ENCODE results near the gene TMEM266. TPM values are rescaled to one million over a fixed set of nuclear protein-coding genes. Genes with fewer than 3 reads are reported as not detected.

Gene TMEM266
- total RNA-seq, 4 donors from 2014 or later = 1.4 to 3.1 (median 2.3) TPM

GRCh38 chr15:76062286-76062685, 2.5 kb downstream of the TMEM266 start:
- Histone ChIP-seq H3K4me1 (peaks cover 19% of the 10 kb centered on the region), H3K9me3 (no peaks in the 10 kb centered on the region), H3K4me3 (no peak overlapping the region), H3K36me3 (no peaks in the 10 kb centered on the region), H3K27ac (no peak overlapping the region), H3K27me3 (peaks cover 12% of the 10 kb centered on the region)
- WGBS = 32% methylated on average over 3 of the region's 3 CpGs
- no peak for DNase-seq (ENCODE audit: low spot score in 2 of 2)
- TF ChIP-seq POLR2A (IDR thresholded peaks at IDR 0.05) = no peak
- TF ChIP-seq EP300 (IDR thresholded peaks at IDR 0.05) = no peak
- TF ChIP-seq CTCF (IDR thresholded peaks at IDR 0.05) = no peak
- no peak for TF ChIP-seq POLR2AphosphoS5 (IDR thresholded peaks at IDR 0.05)

GRCh38 chr15:76064375-76064774, 4.6 kb downstream of the TMEM266 start:
- TF ChIP-seq EP300 (IDR thresholded peaks at IDR 0.05) (no peak), CTCF (IDR thresholded peaks at IDR 0.05) (no peak), POLR2AphosphoS5 (IDR thresholded peaks at IDR 0.05) (no peak), POLR2A (IDR thresholded peaks at IDR 0.05) (no peak)
- Histone ChIP-seq H3K27me3 (peaks cover 7% of the 10 kb centered on the region), H3K4me3 (no peak overlapping the region), H3K27ac (no peak overlapping the region), H3K9me3 (no peaks in the 10 kb centered on the region), H3K36me3 (no peaks in the 10 kb centered on the region), H3K4me1 (peaks cover 9% of the 10 kb centered on the region)
- DNase-seq (ENCODE audit: low spot score in 2 of 2) = no peak
- 45% methylated on average over 3 of the region's 3 CpGs for WGBS

GRCh38 chr15:76065245-76065644, 5.5 kb downstream of the TMEM266 start:
- no peak for TF ChIP-seq POLR2AphosphoS5 (IDR thresholded peaks at IDR 0.05)
- no peak for TF ChIP-seq POLR2A (IDR thresholded peaks at IDR 0.05)
- no peak for TF ChIP-seq CTCF (IDR thresholded peaks at IDR 0.05)
- TF ChIP-seq EP300 (IDR thresholded peaks at IDR 0.05) = no peak
- peaks cover 3% of the 10 kb centered on the region for H3K27me3 ChIP-seq
- H3K4me3 ChIP-seq = no peak overlapping the region
- H3K36me3 ChIP-seq = no peaks in the 10 kb centered on the region
- H3K4me1 ChIP-seq = peaks cover 4% of the 10 kb centered on the region
- H3K27ac ChIP-seq = no peak overlapping the region
- no peaks in the 10 kb centered on the region for H3K9me3 ChIP-seq
- WGBS = 59% methylated on average over 6 of the region's 6 CpGs
- DNase-seq (ENCODE audit: low spot score in 2 of 2) = no peak

GRCh38 chr15:76065793-76066192, 6.0 kb downstream of the TMEM266 start:
- TF ChIP-seq POLR2AphosphoS5 (IDR thresholded peaks at IDR 0.05) (no peak), POLR2A (IDR thresholded peaks at IDR 0.05) (no peak), CTCF (IDR thresholded peaks at IDR 0.05) (no peak), EP300 (IDR thresholded peaks at IDR 0.05) (no peak)
- H3K27me3 ChIP-seq = no peaks in the 10 kb centered on the region
- no peaks in the 10 kb centered on the region for H3K4me1 ChIP-seq
- DNase-seq (ENCODE audit: low spot score in 2 of 2) = no peak
- WGBS = 76% methylated on average over 5 of the region's 5 CpGs
- H3K4me3 ChIP-seq = no peak overlapping the region
- H3K36me3 ChIP-seq = no peaks in the 10 kb centered on the region
- no peak overlapping the region for H3K27ac ChIP-seq
- no peaks in the 10 kb centered on the region for H3K9me3 ChIP-seq

GRCh38 chr15:76070192-76070591, 10.4 kb downstream of the TMEM266 start:
- H3K36me3 ChIP-seq = no peaks in the 10 kb centered on the region
- H3K27me3 ChIP-seq = no peaks in the 10 kb centered on the region
- H3K27ac ChIP-seq = no peak overlapping the region
- no peaks in the 10 kb centered on the region for H3K9me3 ChIP-seq
- TF ChIP-seq POLR2A (IDR thresholded peaks at IDR 0.05) (no peak), POLR2AphosphoS5 (IDR thresholded peaks at IDR 0.05) (no peak), CTCF (IDR thresholded peaks at IDR 0.05) (no peak), EP300 (IDR thresholded peaks at IDR 0.05) (no peak)
- H3K4me3 ChIP-seq = no peak overlapping the region
- no peaks in the 10 kb centered on the region for H3K4me1 ChIP-seq
- no peak for DNase-seq (ENCODE audit: low spot score in 2 of 2)

All from suprapubic skin (tissue), 4 donors.